Tibial nerve (tissue), 4 donors: ENCODE results near the gene C1orf167.

ENCODE experiments used
- EP300 ChIP-seq, 2 donors: sonication (generic); formaldehyde crosslinking; IDR thresholded peaks; one replicate each; pipeline ENCODE4 v1.6.1; 2017; ENCODE audit warnings: antibody characterized with exemption in 2 of 2, mild to moderate bottlenecking in 1 of 2
- POLR2A ChIP-seq, 2 donors: fragments of 450-650 bp; IDR thresholded peaks; one replicate each; pipeline ENCODE4 v1.6.1; 2017; ENCODE audit warnings: antibody characterized with exemption in 2 of 2, mild to moderate bottlenecking in 2 of 2, moderate library complexity in 2 of 2
- TF ChIP-seq, protein P1 (sequence below), 5 experiments: fragments of 200-600 bp in 3 of 5; fragments of 450-650 bp in 2 of 5; sonication (generic) in 3 of 5; IDR thresholded peaks; one replicate each; pipeline ENCODE4 v1.5.1; 2016 to 2019; ENCODE audit warnings: antibody characterized with exemption in 5 of 5, mild to moderate bottlenecking in 3 of 5, moderate library complexity in 2 of 5

GRCh38 chr1:11741919-11742558, 20.0 kb upstream of the C1orf167 start:
- no peak for TF ChIP-seq POLR2A (IDR thresholded peaks at IDR 0.05)
- TF ChIP-seq, protein P1, sequence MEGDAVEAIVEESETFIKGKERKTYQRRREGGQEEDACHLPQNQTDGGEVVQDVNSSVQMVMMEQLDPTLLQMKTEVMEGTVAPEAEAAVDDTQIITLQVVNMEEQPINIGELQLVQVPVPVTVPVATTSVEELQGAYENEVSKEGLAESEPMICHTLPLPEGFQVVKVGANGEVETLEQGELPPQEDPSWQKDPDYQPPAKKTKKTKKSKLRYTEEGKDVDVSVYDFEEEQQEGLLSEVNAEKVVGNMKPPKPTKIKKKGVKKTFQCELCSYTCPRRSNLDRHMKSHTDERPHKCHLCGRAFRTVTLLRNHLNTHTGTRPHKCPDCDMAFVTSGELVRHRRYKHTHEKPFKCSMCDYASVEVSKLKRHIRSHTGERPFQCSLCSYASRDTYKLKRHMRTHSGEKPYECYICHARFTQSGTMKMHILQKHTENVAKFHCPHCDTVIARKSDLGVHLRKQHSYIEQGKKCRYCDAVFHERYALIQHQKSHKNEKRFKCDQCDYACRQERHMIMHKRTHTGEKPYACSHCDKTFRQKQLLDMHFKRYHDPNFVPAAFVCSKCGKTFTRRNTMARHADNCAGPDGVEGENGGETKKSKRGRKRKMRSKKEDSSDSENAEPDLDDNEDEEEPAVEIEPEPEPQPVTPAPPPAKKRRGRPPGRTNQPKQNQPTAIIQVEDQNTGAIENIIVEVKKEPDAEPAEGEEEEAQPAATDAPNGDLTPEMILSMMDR (IDR thresholded peaks at IDR 0.05), result no peak
- TF ChIP-seq EP300 (IDR thresholded peaks at IDR 0.05), result no peak
